A549 (cell line): ENCODE measurements around the gene GATB. TPM values are rescaled to one million over a fixed set of nuclear protein-coding genes. Genes with fewer than 3 reads are reported as not detected.

Experiments
- ATAC-seq, 2 experiments: fragments of 200-7000 bp in 1 of 2; fragments of >200 bp in 1 of 2; cut with Nextera tagmentation in 1 of 2; cut with Tn5 transposase in 1 of 2; 3 replicates each; pipeline versions ENCODE4 v1.8.0 to v1.9.1; 2018 to 2020; ENCODE audit warnings: mild to moderate bottlenecking in 1 of 2, moderate library complexity in 1 of 2
- CTCF ChIA-PET: fragments of 300-600 bp; sonication (Branson Sonifier 250); formaldehyde crosslinking; extraction: SDS; loops from one replicate; lab custom pipeline; 2021; ENCODE audit warnings: antibody characterized with exemption, inconsistent platforms; lab: Yijun Ruan, JAX
- POLR2A ChIA-PET: fragments of 350-600 bp; formaldehyde crosslinking; extraction: SDS; loops from one replicate; lab custom pipeline; 2021; ENCODE audit warnings: antibody characterized with exemption, inconsistent platforms; lab: Yijun Ruan, JAX
- DNase-seq, 2 experiments: peaks; one replicate each; pipeline versions ENCODE4 v3.0.0 to v3.0.0-alpha.2; 2011 to 2016; ENCODE audit warnings: low read depth in 1 of 2, low spot score in 1 of 2
- FAIRE-seq: peaks from 2 replicates; lab custom pipeline; 2011; peaks lifted over from hg19 to GRCh38; lab: Jason Lieb, UNC
- H3K27ac ChIP-seq, 2 experiments: fragments of >200 bp; sonication (Bioruptor Twin); formaldehyde crosslinking; 3 replicates each; pipeline ENCODE4 v1.5.1; 2016 to 2017
- H3K4me1 ChIP-seq: fragments of >200 bp; sonication (Bioruptor Twin); formaldehyde crosslinking; 3 replicates; pipeline ENCODE4 v1.6.1; 2016
- H3K4me2 ChIP-seq: fragments of >200 bp; sonication (Bioruptor Twin); formaldehyde crosslinking; 3 replicates; pipeline ENCODE4 v1.6.1; 2016
- H3K4me3 ChIP-seq: fragments of >200 bp; sonication (Bioruptor Twin); formaldehyde crosslinking; 3 replicates; pipeline ENCODE4 v1.5.1; 2016
- H3K9me3 ChIP-seq: fragments of >200 bp; sonication (Bioruptor Twin); formaldehyde crosslinking; 3 replicates; pipeline ENCODE4 v1.6.1; 2016
- ATOH8 ChIP-seq: fragments of 250-450 bp; sonication (Bioruptor Pico); IDR thresholded peaks from 2 replicates; pipeline ENCODE4 v1.5.0; 2020; ENCODE audit warnings: low read depth, mild to moderate bottlenecking, moderate library complexity
- BHLHE40 ChIP-seq: IDR thresholded peaks from 2 replicates; pipeline ENCODE4 v1.6.1; 2012; ENCODE audit warnings: low read depth, low read length, inconsistent platforms
- CBX2 ChIP-seq: fragments of 200-600 bp; sonication (generic); IDR thresholded peaks from 2 replicates; pipeline ENCODE4 v1.6.1; 2016; ENCODE audit warnings: low read depth, mild to moderate bottlenecking, borderline replicate concordance
- CBX8 ChIP-seq: fragments of 200-600 bp; sonication (generic); IDR thresholded peaks from 2 replicates; pipeline ENCODE4 v1.6.1; 2016
- CEBPB ChIP-seq, 2 experiments: fragments of >200 bp in 1 of 2; sonication (Bioruptor Twin) in 1 of 2; formaldehyde crosslinking in 1 of 2; IDR thresholded peaks; 2 replicates each; pipeline ENCODE4 v1.6.1; 2012 to 2016
- CHD2 ChIP-seq: fragments of 150-350 bp; IDR thresholded peaks from 2 replicates; pipeline ENCODE4 v1.6.1; 2014; ENCODE audit warnings: low read length; ENCODE audit not compliant: partially characterized antibody
- CHD4 ChIP-seq: fragments of 200-600 bp; sonication (generic); IDR thresholded peaks from 2 replicates; pipeline ENCODE4 v1.6.1; 2016; ENCODE audit warnings: antibody characterized with exemption, mild to moderate bottlenecking, borderline replicate concordance
- CTCF ChIP-seq: fragments of >200 bp; sonication (Bioruptor Twin); formaldehyde crosslinking; IDR thresholded peaks from 3 replicates; pipeline ENCODE4 v1.5.1; 2016
- EHMT2 ChIP-seq: fragments of 200-600 bp; sonication (generic); IDR thresholded peaks from 2 replicates; pipeline ENCODE4 v1.6.1; 2016; ENCODE audit warnings: antibody characterized with exemption, low read depth, mild to moderate bottlenecking, moderate library complexity
- FOSL2 ChIP-seq, 2 experiments: fragments of 450-650 bp in 1 of 2; fragments of >200 bp in 1 of 2; sonication (Bioruptor Twin) in 1 of 2; formaldehyde crosslinking; IDR thresholded peaks; 2 replicates each; pipeline versions ENCODE4 v1.5.0 to v1.6.1; 2016 to 2020; ENCODE audit warnings: mild to moderate bottlenecking in 1 of 2, moderate library complexity in 1 of 2
- FOXS1 ChIP-seq: fragments of 250-450 bp; sonication (Bioruptor Pico); IDR thresholded peaks from 2 replicates; pipeline ENCODE4 v1.5.0; 2020; ENCODE audit warnings: mild to moderate bottlenecking, moderate library complexity
- HDAC2 ChIP-seq: fragments of 200-600 bp; sonication (generic); IDR thresholded peaks from 2 replicates; pipeline ENCODE4 v1.6.1; 2016
- HOXA7 ChIP-seq: fragments of 250-450 bp; sonication (Bioruptor Pico); IDR thresholded peaks from 2 replicates; pipeline ENCODE4 v1.5.0; 2020; ENCODE audit warnings: mild to moderate bottlenecking, moderate library complexity
- HOXB13 ChIP-seq: fragments of 250-450 bp; sonication (Bioruptor Pico); IDR thresholded peaks from 2 replicates; pipeline ENCODE4 v1.5.0; 2020; ENCODE audit warnings: low read depth, mild to moderate bottlenecking, moderate library complexity
- HOXB5 ChIP-seq: fragments of 250-450 bp; sonication (Bioruptor Pico); IDR thresholded peaks from 2 replicates; pipeline ENCODE4 v1.5.0; 2020; ENCODE audit warnings: mild to moderate bottlenecking, moderate library complexity
- JUN ChIP-seq, 2 experiments: fragments of >200 bp; sonication (Bioruptor Twin); formaldehyde crosslinking; IDR thresholded peaks; 2 replicates in 1 of 2; 3 replicates in 1 of 2; pipeline ENCODE4 v1.6.1; 2016 to 2017
- KDM5A ChIP-seq: fragments of 200-600 bp; sonication (generic); IDR thresholded peaks from 2 replicates; pipeline ENCODE4 v1.6.1; 2016; ENCODE audit warnings: antibody characterized with exemption, mild to moderate bottlenecking
- MAX ChIP-seq: IDR thresholded peaks from 2 replicates; pipeline ENCODE4 v1.6.1; 2012
- MYC ChIP-seq: IDR thresholded peaks from 2 replicates; pipeline ENCODE4 v1.6.1; 2012; ENCODE audit warnings: mild to moderate bottlenecking, inconsistent platforms, low read length, improper control_type of control experiment, borderline replicate concordance
- NFE2L2 ChIP-seq: fragments of 150-350 bp; conservative IDR thresholded peaks from 2 replicates; pipeline ENCODE4 v1.6.1; 2014; ENCODE audit warnings: low read length
- NPAS2 ChIP-seq: fragments of 250-450 bp; sonication (Bioruptor Pico); IDR thresholded peaks from 2 replicates; pipeline ENCODE4 v1.8.0; 2022; ENCODE audit warnings: mild to moderate bottlenecking, moderate library complexity, borderline replicate concordance
- POLR2A ChIP-seq: IDR thresholded peaks from 2 replicates; pipeline ENCODE4 v1.6.1; 2012; ENCODE audit warnings: mild to moderate bottlenecking, low read length
- POLR2AphosphoS2 ChIP-seq: conservative IDR thresholded peaks from 2 replicates; pipeline ENCODE4 v1.6.1; 2012; ENCODE audit warnings: low read length, improper control_type of control experiment, inconsistent platforms
- RARB ChIP-seq: fragments of 250-450 bp; sonication (Bioruptor Pico); IDR thresholded peaks from 2 replicates; pipeline ENCODE4 v1.8.0; 2021; ENCODE audit warnings: mild to moderate bottlenecking, moderate library complexity
- RCOR1 ChIP-seq: fragments of 150-350 bp; IDR thresholded peaks from 2 replicates; pipeline ENCODE4 v1.6.1; 2014; ENCODE audit warnings: antibody characterized with exemption, low read length, low read depth
- RFX5 ChIP-seq: fragments of 450-650 bp; IDR thresholded peaks from 2 replicates; pipeline ENCODE4 v1.7.1; 2014; ENCODE audit warnings: antibody characterized with exemption, mild to moderate bottlenecking, moderate library complexity
- SMC3 ChIP-seq: fragments of >200 bp; sonication (Bioruptor Twin); formaldehyde crosslinking; IDR thresholded peaks from 3 replicates; pipeline ENCODE4 v1.6.1; 2018; ENCODE audit warnings: inconsistent platforms
- TFCP2L1 ChIP-seq: fragments of 250-450 bp; sonication (Bioruptor Pico); IDR thresholded peaks from 2 replicates; pipeline ENCODE4 v1.5.0; 2021; ENCODE audit warnings: mild to moderate bottlenecking
- TP53 ChIP-seq: fragments of 250-450 bp; sonication (Bioruptor Pico); IDR thresholded peaks from 2 replicates; pipeline ENCODE4 v1.5.0; 2021; ENCODE audit warnings: mild to moderate bottlenecking, moderate library complexity
- ZC3H11A ChIP-seq: fragments of 450-650 bp; IDR thresholded peaks from 2 replicates; pipeline ENCODE4 v1.6.1; 2014; ENCODE audit warnings: antibody characterized with exemption, mild to moderate bottlenecking
- ZFP36 ChIP-seq: fragments of 450-650 bp; IDR thresholded peaks from 2 replicates; pipeline ENCODE4 v1.6.1; 2014; ENCODE audit warnings: borderline replicate concordance; ENCODE audit not compliant: partially characterized antibody
- WGBS: methylation state at CpG from one replicate; pipeline ENCODE4 v1.1.6; 2017; ENCODE audit errors: missing lambda C conversion rate; 5-methylcytosine and 5-hydroxymethylcytosine counted together
- polyA plus RNA-seq, 4 experiments: library from polyadenylated mRNA; depleted of rRNA in 3 of 4; stranded (reverse); fragments of >200 nt; fragmentation: RNase III in 1 of 4; extraction: RNeasy Plus Mini Kit Qiagen cat#74134 plus additional on column Dnase treatment in 1 of 4; gene quantifications; 2 replicates in 3 of 4; 3 replicates in 1 of 4; pipeline ENCODE4 v1.2.3, GENCODE V29; 2011 to 2017

GATB gene
- polyA plus RNA-seq, 2 of the 4 experiments (the other 2 are of a cell fraction), result 12.1 to 17.8 TPM

- no peak for ATAC-seq
- POLR2A ChIA-PET, result no interaction called here
Observed at GRCh38 chr4:151681085-151681484, 79.7 kb downstream of the GATB start.

GRCh38 chr4:151679231-151679630 is 81.6 kb downstream of the GATB start:
- no peaks in the 10 kb centered on the region for H3K9me3 ChIP-seq
- no peak for FAIRE-seq
- no peak overlapping the region for H3K27ac ChIP-seq
- 80% methylated on average over 8 of the region's 8 CpGs for WGBS
- no peak for DNase-seq
- CTCF ChIA-PET, result no interaction called here
- TF ChIP-seq CHD2 (no peak), CTCF (no peak), RARB (CRISPR knock-in tag) (no peak), CEBPB (IDR thresholded peaks at IDR 0.05) (no peak), CBX8 (no peak), RCOR1 (no peak), FOXS1 (CRISPR knock-in tag) (no peak), TFCP2L1 (CRISPR knock-in tag) (no peak), CBX2 (no peak), BHLHE40 (no peak), TP53 (no peak), HOXA7 (CRISPR knock-in tag) (no peak), HOXB13 (CRISPR knock-in tag) (no peak), MYC (no peak), EHMT2 (no peak), KDM5A (no peak), NPAS2 (CRISPR knock-in tag) (no peak)
- no peak overlapping the region for H3K4me3 ChIP-seq
- no peaks in the 10 kb centered on the region for H3K4me1 ChIP-seq
- ATAC-seq, result no peak
- POLR2A ChIA-PET, result no interaction called here
- H3K4me2 ChIP-seq, result no peak overlapping the region

More at GRCh38 chr4:151681085-151681484, 79.7 kb downstream of the GATB start:
- H3K4me3 ChIP-seq, result no peak overlapping the region
- H3K9me3 ChIP-seq, result no peaks in the 10 kb centered on the region
- no peak overlapping the region for H3K4me2 ChIP-seq
- no peak for TF ChIP-seq CHD4
- TF ChIP-seq ZC3H11A, result no peak
- WGBS, result 92% methylated on average over 4 of the region's 4 CpGs
- H3K4me1 ChIP-seq, result no peaks in the 10 kb centered on the region
- H3K27ac ChIP-seq, result no peak overlapping the region
- no peak for FAIRE-seq
- DNase-seq, result no peak
- CTCF ChIA-PET, result no interaction called here

GRCh38 chr4:151678048-151678872 is 82.5 kb downstream of the GATB start:
- ChIA-PET CTCF (no interaction called here), POLR2A (no interaction called here)
- Histone ChIP-seq H3K4me1 (no peaks in the 10 kb centered on the region), H3K4me3 (no peak overlapping the region), H3K9me3 (no peaks in the 10 kb centered on the region), H3K4me2 (no peak overlapping the region)
- WGBS, result 77% methylated on average over 14 of the region's 14 CpGs
- DNase-seq (no peak), FAIRE-seq (no peak)
- no peak for TF ChIP-seq RARB (CRISPR knock-in tag)
- TF ChIP-seq MAX, result no peak
- TF ChIP-seq ATOH8 (CRISPR knock-in tag), result no peak
- no peak for TF ChIP-seq POLR2AphosphoS2
- no peak for TF ChIP-seq JUN (IDR thresholded peaks at IDR 0.05)
- no peak for TF ChIP-seq FOSL2 (IDR thresholded peaks at IDR 0.05)
- no peak for TF ChIP-seq FOSL2 (CRISPR knock-in tag; IDR thresholded peaks at IDR 0.05)
- TF ChIP-seq NFE2L2, result no peak
- no peak for TF ChIP-seq POLR2A
- TF ChIP-seq FOXS1 (CRISPR knock-in tag), result no peak
- no peak for TF ChIP-seq HDAC2
- TF ChIP-seq TP53, result no peak
- TF ChIP-seq HOXB5, result no peak
- TF ChIP-seq RFX5, result no peak
- no peak for TF ChIP-seq HOXA7 (CRISPR knock-in tag)
- TF ChIP-seq ZFP36, result no peak
- no peak for TF ChIP-seq SMC3
- TF ChIP-seq, all 56 proteins: peak for 0
- ATAC-seq, result no peak
- no peak overlapping the region for H3K27ac ChIP-seq
